HepG2 (cell line): Measurements from ENCODE around the gene SLC45A3. TPM values are rescaled to one million over a fixed set of nuclear protein-coding genes. Genes with fewer than 3 reads are reported as not detected.

Experiments used
- CREM ChIP-seq, 2 experiments: sonication (generic) in 1 of 2; formaldehyde crosslinking in 1 of 2; IDR thresholded peaks; 2 replicates each; pipeline versions ENCODE4 v1.4.0 to v1.6.1; 2016 to 2020; ENCODE audit warnings: antibody characterized with exemption in 1 of 2, mild to moderate bottlenecking in 1 of 2, missing genetic modification reagents in 1 of 2
- FLYWCH1 ChIP-seq: sonication (generic); formaldehyde crosslinking; IDR thresholded peaks from 2 replicates; pipeline ENCODE4 v1.8.1; 2023; ENCODE audit warnings: mild to moderate bottlenecking, missing genetic modification reagents
- FOXA1 ChIP-seq, 2 experiments: fragments of 450-650 bp in 1 of 2; sonication (generic) in 1 of 2; formaldehyde crosslinking in 1 of 2; IDR thresholded peaks; 2 replicates each; pipeline versions ENCODE4 v1.4.0 to v1.6.1; 2016 to 2020; ENCODE audit warnings: missing genetic modification reagents in 1 of 2
- FOXA3 ChIP-seq: IDR thresholded peaks from 2 replicates; pipeline ENCODE4 v1.6.1; 2016; ENCODE audit warnings: missing genetic modification reagents, missing compliant biosample characterization
- FOXO1 ChIP-seq: sonication (generic); formaldehyde crosslinking; IDR thresholded peaks from 2 replicates; pipeline ENCODE4 v1.4.0; 2020; ENCODE audit warnings: missing genetic modification reagents
- MEIS1 ChIP-seq: sonication (generic); formaldehyde crosslinking; IDR thresholded peaks from 2 replicates; pipeline ENCODE4 v1.9.0; 2021; ENCODE audit warnings: mild to moderate bottlenecking, missing genetic modification reagents, moderate library complexity, borderline replicate concordance
- MEIS2 ChIP-seq: sonication (generic); formaldehyde crosslinking; IDR thresholded peaks from 2 replicates; pipeline ENCODE4 v1.9.0; 2021; ENCODE audit warnings: mild to moderate bottlenecking, missing genetic modification reagents
- SOX5 ChIP-seq: IDR thresholded peaks from 2 replicates; pipeline ENCODE4 v1.6.1; 2016; ENCODE audit warnings: borderline replicate concordance
- SOX6 ChIP-seq, 2 experiments: fragments of 450-650 bp in 1 of 2; sonication (generic) in 1 of 2; formaldehyde crosslinking in 1 of 2; IDR thresholded peaks; 2 replicates each; pipeline versions ENCODE4 v1.4.0 to v1.6.1; 2017 to 2020; ENCODE audit warnings: antibody characterized with exemption in 1 of 2, mild to moderate bottlenecking in 1 of 2, missing genetic modification reagents in 1 of 2
- TBX3 ChIP-seq: fragments of 450-650 bp; IDR thresholded peaks from 2 replicates; pipeline ENCODE4 v1.6.1; 2017; ENCODE audit warnings: antibody characterized with exemption, mild to moderate bottlenecking, inconsistent platforms, borderline replicate concordance
- ZBTB7B ChIP-seq: sonication (generic); formaldehyde crosslinking; IDR thresholded peaks from 2 replicates; pipeline ENCODE4 v1.4.0; 2020; ENCODE audit warnings: missing genetic modification reagents
- ZFP1 ChIP-seq: IDR thresholded peaks from 2 replicates; pipeline ENCODE4 v1.6.1; 2016
- polyA plus RNA-seq, 8 experiments: library from polyadenylated mRNA; depleted of rRNA in 3 of 8; stranded (reverse) in 7 of 8; unstranded in 1 of 8; fragments of >200 nt; fragmentation: Illumina TruSeq in 4 of 8; extraction: Trizol in 4 of 8; gene quantifications; 2 replicates each; pipeline versions ENCODE4 v1.2.1 to v1.2.3, GENCODE V29; 2011 to 2016; ENCODE audit warnings: low read depth in 4 of 8, missing spikeins in 1 of 8, mixed read lengths in 1 of 8; ENCODE audit not compliant: insufficient read depth in 1 of 8
- total RNA-seq, 5 experiments: library from RNA; depleted of rRNA; stranded (reverse); fragments of >200 nt; fragmentation: Illumina TruSeq; extraction: Trizol; gene quantifications; 2 replicates each; pipeline ENCODE4 v1.2.3, GENCODE V29; 2016; ENCODE audit warnings: low read depth in 1 of 5
- TF ChIP-seq, protein P1 (sequence below): IDR thresholded peaks from 2 replicates; pipeline ENCODE4 v1.6.1; 2012; ENCODE audit warnings: low read depth, low read length, improper control_type of control experiment
- TF ChIP-seq, protein P2 (sequence below): sonication (generic); formaldehyde crosslinking; IDR thresholded peaks from 2 replicates; pipeline ENCODE4 v1.4.0; 2020; ENCODE audit warnings: mild to moderate bottlenecking, missing genetic modification reagents, borderline replicate concordance
- TF ChIP-seq, protein P3 (sequence below): sonication (generic); formaldehyde crosslinking; IDR thresholded peaks from 2 replicates; pipeline ENCODE4 v1.4.0; 2020; ENCODE audit warnings: missing genetic modification reagents
- TF ChIP-seq, protein P4 (sequence below): conservative IDR thresholded peaks from 2 replicates; pipeline ENCODE4 v1.6.1; 2018; ENCODE audit warnings: missing genetic modification reagents

Gene SLC45A3
- total and polyA plus RNA-seq, 2 of the 13 experiments (the other 11 are each of a cell fraction or from before 2014, with no cell fraction given): 3.4 to 4.1 TPM

DNA sequence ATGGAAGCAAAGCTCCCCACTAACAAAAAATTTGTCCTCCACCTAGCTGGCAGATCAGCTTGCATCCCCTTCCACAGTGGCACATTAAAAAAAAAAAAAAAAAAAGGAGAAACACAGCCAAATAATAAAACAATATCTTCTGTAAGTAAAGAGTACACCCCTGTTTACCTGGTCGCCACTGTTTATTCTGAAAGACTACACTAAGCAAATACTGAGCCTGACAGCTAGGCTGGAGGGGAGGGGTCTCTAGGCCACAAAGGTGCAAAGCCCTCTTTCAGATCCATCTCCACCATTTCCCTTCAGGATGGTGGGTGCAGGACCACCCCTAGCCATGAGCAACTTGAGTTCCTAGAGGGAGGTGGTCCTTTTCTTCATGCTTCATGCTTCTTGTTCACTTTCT is 22.8 kb upstream of the SLC45A3 start (continued):
- TF ChIP-seq, protein P1, sequence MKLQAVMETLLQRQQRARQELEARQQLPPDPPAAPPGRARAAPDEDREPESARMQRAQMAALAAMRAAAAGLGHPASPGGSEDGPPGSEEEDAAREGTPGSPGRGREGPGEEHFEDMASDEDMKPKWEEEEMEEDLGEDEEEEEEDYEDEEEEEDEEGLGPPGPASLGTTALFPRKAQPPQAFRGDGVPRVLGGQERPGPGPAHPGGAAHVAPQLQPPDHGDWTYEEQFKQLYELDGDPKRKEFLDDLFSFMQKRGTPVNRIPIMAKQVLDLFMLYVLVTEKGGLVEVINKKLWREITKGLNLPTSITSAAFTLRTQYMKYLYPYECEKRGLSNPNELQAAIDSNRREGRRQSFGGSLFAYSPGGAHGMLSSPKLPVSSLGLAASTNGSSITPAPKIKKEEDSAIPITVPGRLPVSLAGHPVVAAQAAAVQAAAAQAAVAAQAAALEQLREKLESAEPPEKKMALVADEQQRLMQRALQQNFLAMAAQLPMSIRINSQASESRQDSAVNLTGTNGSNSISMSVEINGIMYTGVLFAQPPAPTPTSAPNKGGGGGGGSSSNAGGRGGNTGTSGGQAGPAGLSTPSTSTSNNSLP: peak; percentile 49
- TF ChIP-seq ZBTB7B: peak; percentile 53; the same call in 1 of the 2 replicates
- TF ChIP-seq, protein P2, sequence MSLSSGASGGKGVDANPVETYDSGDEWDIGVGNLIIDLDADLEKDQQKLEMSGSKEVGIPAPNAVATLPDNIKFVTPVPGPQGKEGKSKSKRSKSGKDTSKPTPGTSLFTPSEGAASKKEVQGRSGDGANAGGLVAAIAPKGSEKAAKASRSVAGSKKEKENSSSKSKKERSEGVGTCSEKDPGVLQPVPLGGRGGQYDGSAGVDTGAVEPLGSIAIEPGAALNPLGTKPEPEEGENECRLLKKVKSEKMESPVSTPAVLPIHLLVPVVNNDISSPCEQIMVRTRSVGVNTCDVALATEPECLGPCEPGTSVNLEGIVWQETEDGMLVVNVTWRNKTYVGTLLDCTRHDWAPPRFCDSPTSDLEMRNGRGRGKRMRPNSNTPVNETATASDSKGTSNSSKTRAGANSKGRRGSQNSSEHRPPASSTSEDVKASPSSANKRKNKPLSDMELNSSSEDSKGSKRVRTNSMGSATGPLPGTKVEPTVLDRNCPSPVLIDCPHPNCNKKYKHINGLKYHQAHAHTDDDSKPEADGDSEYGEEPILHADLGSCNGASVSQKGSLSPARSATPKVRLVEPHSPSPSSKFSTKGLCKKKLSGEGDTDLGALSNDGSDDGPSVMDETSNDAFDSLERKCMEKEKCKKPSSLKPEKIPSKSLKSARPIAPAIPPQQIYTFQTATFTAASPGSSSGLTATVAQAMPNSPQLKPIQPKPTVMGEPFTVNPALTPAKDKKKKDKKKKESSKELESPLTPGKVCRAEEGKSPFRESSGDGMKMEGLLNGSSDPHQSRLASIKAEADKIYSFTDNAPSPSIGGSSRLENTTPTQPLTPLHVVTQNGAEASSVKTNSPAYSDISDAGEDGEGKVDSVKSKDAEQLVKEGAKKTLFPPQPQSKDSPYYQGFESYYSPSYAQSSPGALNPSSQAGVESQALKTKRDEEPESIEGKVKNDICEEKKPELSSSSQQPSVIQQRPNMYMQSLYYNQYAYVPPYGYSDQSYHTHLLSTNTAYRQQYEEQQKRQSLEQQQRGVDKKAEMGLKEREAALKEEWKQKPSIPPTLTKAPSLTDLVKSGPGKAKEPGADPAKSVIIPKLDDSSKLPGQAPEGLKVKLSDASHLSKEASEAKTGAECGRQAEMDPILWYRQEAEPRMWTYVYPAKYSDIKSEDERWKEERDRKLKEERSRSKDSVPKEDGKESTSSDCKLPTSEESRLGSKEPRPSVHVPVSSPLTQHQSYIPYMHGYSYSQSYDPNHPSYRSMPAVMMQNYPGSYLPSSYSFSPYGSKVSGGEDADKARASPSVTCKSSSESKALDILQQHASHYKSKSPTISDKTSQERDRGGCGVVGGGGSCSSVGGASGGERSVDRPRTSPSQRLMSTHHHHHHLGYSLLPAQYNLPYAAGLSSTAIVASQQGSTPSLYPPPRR (CRISPR knock-in tag): peak; percentile 52; the same call in 1 of the 2 replicates
- TF ChIP-seq CREM (IDR thresholded peaks at IDR 0.05): 0 out of 2 replicates have a peak, but pooled peaks have one; percentile 28
- no peak for TF ChIP-seq CREM (CRISPR knock-in tag; IDR thresholded peaks at IDR 0.05)
- peak; percentile 88 for TF ChIP-seq FOXO1 (CRISPR knock-in tag)
- TF ChIP-seq TBX3: peak; percentile 78; the same call in 1 of the 2 replicates
- TF ChIP-seq, protein P3, sequence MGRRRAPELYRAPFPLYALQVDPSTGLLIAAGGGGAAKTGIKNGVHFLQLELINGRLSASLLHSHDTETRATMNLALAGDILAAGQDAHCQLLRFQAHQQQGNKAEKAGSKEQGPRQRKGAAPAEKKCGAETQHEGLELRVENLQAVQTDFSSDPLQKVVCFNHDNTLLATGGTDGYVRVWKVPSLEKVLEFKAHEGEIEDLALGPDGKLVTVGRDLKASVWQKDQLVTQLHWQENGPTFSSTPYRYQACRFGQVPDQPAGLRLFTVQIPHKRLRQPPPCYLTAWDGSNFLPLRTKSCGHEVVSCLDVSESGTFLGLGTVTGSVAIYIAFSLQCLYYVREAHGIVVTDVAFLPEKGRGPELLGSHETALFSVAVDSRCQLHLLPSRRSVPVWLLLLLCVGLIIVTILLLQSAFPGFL: no peak
- 0 out of 2 replicates have a peak, but pooled peaks have one; percentile 41 for TF ChIP-seq MEIS2 (CRISPR knock-in tag)
- TF ChIP-seq ZFP1 (CRISPR knock-in tag): no peak
- no peak for TF ChIP-seq SOX6 (IDR thresholded peaks at IDR 0.05)
- peak; percentile 83 for TF ChIP-seq SOX6 (CRISPR knock-in tag; IDR thresholded peaks at IDR 0.05)
- 0 out of 2 replicates have a peak, but pooled peaks have one; percentile 54 for TF ChIP-seq MEIS1 (CRISPR knock-in tag)
- TF ChIP-seq FOXA3 (CRISPR knock-in tag): peak; percentile 96
- TF ChIP-seq, protein P4, sequence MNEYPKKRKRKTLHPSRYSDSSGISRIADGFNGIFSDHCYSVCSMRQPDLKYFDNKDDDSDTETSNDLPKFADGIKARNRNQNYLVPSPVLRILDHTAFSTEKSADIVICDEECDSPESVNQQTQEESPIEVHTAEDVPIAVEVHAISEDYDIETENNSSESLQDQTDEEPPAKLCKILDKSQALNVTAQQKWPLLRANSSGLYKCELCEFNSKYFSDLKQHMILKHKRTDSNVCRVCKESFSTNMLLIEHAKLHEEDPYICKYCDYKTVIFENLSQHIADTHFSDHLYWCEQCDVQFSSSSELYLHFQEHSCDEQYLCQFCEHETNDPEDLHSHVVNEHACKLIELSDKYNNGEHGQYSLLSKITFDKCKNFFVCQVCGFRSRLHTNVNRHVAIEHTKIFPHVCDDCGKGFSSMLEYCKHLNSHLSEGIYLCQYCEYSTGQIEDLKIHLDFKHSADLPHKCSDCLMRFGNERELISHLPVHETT (CRISPR knock-in tag): no peak
- peak; percentile 96 for TF ChIP-seq FOXA1 (IDR thresholded peaks at IDR 0.05)
- TF ChIP-seq FOXA1 (CRISPR knock-in tag; IDR thresholded peaks at IDR 0.05): peak; percentile 96
- peak; percentile 70; the same call in 1 of the 2 replicates for TF ChIP-seq SOX5 (CRISPR knock-in tag)
- TF ChIP-seq FLYWCH1 (CRISPR knock-in tag): no peak
